SIG-M5 treated with dmso at 0.1 percent for 504 hours (cell line): ENCODE data around the gene TIAM2.

Experiments
- DNase-seq: peaks from one replicate; lab custom pipeline; 2025; ENCODE audit not compliant: unreplicated experiment; lab: John Stamatoyannopoulos, UW

The TIAM2 gene

DNA sequence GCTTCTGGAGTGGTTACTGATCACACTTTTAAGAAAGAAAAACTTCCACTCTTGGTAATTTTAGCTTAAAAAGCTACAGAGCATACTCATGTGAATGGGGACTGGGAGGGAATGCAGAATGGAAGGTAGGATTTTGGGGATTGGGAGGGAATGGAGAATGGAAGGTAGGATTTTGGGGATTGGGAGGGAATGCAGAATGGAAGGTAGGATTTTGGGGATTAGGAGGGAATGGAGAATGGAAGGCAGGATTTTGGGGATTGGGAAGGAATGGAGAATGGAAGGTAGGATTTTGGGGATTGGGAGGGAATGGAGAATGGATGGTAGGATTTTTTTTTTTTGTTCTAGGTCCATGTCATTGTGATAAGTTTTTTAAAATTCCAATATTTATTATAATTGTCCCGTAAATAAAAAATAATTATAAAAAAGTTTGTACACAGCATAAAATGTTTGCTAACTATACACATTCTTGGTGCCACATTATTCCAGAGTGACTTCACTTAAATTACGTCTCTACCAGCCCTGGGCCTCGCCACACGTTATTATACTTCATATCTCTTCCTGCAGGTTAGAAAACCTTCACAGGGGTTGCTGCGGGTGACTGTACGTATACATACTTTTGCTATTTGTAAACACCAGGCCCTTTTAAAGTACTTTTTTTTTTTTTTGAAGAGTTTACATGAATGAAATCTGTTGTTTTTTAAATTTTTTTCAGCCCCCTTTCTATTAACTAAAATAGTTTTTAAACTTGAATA lies 127.3 kb downstream of the TIAM2 start:
- DNase-seq: no peak

DNA sequence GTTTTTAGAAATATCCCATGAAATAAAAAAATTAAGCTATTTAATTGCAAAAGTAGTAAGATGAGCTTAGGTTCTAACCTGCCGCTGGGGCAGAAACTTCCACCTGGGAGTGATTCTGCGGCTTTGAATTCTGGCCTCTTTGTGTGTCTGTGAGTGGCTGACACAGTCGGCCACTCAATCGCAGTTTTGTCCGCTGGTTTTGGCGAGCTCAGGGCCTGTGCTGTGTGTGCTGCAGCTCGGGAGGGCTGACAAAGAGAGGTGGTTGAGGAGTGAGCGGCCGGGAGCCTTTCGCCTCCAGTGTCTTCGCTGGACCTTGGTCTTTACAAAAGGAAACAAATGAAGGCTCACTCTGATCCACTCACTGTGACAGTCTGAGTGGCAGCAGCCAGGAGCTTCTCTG lies 128.4 kb downstream of the TIAM2 start:
- DNase-seq: no peak

DNA sequence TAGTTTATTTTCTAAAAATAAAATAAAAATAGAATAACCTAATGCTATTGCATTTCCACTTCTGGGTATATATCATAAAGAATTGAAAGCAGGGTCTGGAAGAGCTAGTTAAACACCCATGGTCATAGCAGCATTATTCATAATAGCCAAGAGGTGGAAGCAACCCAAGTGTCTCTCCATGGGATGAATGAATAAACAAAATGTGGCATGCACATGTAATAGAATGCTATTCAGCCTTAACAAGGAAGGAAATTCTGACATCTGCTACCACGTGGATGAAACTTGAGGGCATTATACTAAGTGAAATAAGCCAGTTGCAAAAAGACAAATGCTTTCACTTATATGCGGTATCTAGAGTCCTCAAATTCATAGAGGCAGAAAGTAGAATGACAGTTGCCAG lies 130.8 kb downstream of the TIAM2 start:
- no peak for DNase-seq

DNA sequence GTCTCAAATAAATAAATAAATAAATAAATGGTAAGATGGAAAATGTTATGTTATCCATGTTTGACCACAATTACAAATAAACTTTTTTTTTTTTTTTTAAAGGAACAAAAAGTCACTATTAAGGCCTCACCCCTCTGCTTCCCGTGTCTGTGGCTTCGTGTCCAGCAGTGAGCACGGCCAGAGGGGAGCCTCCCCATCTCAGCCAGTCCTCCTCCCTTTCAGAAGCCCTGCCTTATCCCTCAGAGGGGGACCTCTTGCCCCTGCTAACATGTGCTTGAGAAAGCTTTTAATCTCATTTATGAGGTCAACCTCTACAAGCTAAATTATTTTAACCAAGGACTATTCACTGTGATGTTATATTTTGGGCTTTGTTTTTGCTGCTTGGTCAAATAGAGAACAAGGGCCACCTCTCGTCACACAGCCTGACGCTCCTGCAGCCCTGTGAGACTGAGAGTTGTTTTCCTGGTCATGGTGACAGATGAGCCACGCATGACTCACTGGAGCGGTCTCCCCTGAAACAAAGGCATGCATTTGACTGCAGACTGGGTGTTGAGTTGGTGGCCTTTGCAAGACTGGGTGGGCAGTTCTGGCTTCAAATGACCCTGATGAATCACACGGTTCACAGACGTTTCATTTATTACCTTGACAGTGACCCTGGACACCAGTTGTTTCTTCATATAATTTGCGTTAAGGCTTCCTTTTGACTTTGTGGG lies 131.8 kb downstream of the TIAM2 start:
- no peak for DNase-seq

DNA sequence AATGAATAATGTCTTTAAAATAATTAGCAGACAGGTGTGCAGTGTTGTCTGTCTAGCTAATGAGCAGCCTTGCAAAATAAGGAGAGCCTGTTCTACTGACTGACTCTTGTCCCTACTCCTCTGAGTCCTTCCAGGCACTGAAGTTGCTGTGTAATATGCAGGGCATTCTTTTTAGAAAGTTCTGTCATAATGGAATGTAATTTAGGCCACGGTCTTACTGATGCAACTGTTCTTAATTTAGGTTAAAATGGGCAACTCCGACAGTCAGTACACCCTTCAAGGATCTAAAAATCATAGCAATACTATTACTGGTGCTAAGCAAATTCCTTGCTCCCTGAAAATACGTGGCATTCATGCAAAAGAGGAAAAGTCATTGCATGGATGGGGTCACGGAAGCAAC lies 133.9 kb downstream of the TIAM2 start:
- no peak for DNase-seq

DNA sequence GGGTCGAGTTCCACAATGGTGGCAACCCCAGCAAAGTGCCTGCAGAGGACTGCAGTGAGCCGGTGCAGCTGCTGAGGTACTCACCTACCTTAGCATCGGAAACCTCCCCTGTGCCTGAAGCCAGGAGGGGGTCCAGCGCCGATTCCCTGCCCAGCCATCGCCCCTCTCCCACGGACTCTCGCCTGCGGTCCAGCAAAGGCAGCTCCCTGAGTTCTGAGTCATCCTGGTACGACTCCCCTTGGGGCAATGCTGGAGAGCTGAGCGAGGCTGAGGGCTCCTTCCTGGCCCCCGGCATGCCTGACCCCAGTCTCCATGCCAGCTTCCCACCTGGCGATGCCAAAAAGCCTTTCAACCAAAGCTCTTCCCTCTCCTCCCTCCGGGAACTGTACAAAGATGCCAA lies 134.6 kb downstream of the TIAM2 start:
- no peak for DNase-seq

DNA sequence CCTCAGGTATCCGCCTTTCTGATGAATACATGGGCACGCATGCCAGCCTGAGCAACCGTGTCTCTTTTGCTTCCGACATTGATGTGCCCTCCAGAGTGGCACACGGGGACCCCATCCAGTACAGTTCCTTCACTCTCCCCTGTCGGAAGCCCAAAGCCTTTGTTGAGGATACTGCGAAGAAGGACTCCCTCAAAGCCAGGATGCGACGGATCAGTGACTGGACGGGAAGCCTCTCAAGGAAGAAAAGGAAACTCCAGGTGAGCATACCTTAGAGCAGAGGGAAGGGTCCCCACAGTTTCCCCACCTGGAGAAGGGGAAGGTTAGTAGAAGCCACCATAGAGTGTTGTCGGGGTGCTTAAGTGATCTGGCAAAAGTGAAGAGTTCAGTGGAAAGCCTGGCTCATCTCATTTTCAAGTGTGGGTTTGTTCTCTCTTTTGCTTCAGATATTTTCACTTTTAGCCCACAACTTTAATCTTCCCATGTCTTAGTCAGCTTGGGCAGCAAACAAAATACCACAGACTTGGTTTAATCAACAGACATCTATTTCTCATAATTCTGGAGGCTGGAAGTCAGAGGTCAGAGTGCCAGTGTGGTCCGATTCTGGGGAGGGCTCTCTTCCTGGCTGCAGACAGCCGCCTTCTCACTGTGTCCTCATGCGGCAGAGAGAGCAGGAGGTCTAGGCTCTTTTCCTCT lies 135.2 kb downstream of the TIAM2 start:
- no peak for DNase-seq

DNA sequence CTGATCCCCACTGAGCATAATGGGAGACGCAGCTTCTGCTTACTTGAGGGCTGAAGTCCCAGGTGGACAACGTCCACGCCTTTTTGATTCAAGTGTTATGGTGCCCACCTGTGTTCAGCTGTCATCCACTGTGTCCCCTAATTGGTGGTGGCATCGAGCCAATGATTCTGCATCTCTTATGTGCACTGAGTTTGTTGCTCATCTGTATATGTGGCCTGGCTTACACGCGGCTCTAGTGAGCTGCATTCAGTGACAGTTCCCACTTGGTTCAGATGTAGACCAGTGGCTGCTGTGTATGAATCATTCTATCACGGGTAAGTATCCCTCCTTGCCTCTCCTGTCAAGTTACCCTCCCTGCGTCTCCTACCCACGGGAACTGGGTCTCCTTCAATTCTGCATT lies 137.5 kb downstream of the TIAM2 start:
- no peak for DNase-seq

DNA sequence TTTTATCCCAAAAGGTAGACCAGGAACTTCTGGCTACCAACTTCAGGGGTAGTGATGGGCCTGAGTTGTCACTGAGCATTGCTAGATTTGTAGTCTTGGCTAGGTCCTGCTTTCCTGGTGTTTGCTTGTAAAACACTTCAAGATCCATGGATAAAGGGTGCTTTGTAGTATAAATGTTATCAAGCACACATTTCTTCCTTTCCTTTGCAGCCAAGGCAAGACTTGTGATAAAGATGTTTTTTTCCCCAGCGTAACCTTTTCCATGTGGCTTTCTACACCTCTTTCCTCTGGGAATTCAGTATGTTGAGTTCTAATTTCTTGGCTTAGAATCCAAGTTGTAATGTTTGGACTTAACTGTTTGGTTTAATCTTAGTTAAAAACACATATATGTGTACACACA lies 145.9 kb downstream of the TIAM2 start:
- no peak for DNase-seq

DNA sequence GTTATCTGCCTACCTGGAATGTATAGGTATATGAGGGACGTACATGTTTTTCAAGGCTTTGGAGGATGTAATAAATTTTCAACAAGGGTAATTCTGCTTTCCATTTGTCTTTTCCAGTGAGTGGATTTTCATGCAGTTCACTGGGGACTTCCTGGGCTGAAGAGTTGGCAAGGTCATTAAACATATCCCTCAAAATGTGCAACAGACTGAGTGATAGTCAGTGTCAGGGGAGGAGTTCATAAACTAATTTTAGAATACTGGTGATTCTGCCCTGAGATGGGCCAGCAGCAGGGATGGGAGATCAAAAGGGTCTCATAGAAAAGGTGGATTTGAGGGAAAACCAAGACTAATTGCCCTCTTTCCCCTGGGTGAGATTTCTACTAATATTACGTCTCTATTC lies 146.4 kb downstream of the TIAM2 start:
- DNase-seq: no peak

DNA sequence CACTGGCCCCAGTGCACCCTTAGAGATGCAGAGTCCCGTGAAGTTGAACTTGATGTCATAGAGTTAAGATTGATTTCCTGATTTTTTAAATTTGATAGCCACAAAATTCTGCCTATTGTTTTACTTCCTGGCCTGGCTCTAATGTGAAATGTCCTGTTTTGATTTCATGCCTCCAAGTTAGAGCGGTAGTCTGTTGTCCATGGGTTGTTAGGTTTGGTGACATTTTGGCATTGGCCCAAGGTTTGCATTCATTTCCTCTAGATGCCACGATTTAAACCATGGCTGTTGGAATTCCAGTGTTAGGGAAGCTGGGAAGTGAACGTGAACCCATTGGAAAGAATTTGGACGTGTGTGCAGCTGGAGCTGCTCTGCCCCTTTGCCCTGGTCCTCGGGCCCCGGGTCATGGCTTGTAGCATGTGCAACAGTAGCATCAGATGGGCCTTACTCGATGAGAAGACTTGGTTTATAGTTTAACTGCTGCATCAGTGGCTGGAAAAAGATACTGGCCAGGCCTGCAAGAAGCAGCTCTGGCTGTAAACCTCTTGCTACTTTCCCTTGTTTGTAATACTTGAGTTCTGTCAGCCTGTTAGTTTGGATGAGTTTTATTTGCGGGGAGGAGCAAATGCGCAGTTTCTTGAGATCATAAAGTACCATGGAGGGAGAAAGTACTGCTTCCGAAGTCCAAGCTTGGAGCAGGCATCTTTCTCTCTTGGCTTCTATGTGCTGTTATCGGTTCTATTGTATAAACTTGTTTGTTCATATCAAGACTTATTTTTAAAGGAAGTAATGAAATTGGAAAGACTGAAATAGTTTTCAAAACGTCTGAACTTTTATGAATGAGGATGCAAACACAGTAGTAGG lies 147.3 kb downstream of the TIAM2 start:
- DNase-seq: no peak

DNA sequence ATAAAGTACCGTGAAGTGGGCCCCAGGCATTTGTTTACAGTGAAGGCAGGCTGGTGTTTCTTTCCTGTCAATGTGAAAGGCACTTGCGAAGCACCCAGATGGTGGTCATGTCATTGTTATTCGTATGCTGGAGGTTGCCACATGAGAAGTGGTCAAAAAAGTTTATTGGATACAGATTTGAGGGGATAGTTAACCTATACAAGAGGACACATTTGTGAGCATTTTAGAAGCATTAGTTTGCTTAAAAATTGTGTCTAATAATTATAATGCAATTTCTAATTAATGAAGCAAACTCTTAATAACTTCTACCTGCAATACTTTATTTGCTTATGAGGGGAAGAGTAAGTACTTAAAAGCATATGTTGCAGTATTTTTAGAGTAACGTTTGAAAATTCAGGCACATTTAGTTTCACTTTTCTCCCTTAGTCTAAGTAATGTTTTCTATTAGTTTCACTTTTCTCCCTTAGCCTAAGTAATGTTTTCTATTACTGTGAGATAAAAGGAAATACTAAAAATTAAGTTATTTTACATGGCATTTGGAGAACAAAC lies 148.0 kb downstream of the TIAM2 start:
- DNase-seq: no peak

DNA sequence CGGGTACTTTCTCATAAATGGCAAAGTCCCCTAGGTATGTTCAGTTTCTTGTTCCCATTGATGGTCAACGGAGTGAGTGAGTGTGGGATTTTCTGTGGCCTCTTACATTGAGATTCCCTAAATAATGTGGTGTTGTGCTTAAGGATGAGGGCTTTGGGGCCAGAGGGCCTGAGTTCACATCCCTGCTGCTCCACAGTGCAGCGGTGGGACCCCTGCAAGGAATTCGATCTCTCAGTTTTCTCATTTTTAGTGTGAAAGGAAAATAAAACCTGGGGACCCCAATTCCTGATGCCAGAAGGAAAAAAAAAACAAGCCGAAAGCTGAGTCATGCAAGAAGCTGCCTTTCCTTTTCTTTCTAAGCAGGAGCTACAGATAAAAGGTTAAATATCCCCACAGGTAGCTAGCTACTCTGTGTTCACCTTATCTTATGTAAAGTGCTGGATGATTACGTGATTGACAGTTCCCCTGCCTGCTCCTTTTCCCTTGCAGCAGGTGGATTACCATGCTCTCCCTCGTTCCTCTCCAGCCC lies 148.5 kb downstream of the TIAM2 start:
- no peak for DNase-seq

DNA sequence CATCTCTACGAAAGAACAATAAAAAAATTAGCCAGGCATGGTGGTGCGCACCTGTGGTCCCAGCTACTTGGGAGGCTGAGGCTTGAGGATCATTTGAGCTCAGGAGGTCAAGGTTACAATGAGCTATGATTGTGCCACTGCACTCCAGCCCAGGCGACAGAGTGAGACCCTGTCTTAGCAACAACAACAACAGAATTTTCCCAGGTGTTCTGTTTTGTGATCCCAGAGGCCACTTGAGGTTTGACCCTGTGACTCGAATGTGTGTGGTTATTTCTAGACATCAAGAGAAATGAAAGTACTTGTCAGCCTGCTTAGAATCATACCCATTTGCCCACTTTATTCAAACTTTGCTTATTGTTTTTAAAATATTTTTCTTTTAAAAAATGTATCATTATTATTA lies 151.1 kb downstream of the TIAM2 start:
- DNase-seq: no peak

DNA sequence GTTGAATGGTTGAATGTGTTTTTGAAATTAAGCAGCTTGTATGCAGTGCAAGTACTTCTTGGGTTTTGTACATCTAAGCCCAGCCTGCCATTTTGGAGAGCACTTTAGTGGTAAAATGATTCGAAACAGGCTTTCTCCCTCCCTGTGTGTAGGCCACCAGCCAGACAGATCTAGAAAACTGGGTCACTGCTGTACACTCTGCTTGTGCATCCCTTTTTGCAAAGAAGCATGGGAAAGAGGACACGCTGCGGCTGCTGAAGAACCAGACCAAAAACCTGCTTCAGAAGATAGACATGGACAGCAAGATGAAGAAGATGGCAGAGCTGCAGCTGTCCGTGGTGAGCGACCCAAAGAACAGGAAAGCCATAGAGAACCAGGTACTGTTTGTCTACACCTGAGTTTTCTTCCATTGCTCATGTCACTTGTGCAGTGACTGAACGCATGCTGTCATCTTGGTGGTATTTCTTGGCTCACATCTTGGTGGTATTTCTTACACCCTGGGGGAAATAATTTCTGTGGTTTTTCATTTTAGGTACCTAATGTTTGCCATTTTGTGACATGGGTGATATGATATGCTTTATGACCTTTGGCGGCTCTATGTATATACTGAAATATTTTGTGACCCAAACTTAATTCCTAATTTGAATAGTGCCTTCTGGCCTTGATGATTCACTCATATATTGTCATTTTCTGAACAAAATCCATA lies 153.0 kb downstream of the TIAM2 start:
- DNase-seq: no peak

DNA sequence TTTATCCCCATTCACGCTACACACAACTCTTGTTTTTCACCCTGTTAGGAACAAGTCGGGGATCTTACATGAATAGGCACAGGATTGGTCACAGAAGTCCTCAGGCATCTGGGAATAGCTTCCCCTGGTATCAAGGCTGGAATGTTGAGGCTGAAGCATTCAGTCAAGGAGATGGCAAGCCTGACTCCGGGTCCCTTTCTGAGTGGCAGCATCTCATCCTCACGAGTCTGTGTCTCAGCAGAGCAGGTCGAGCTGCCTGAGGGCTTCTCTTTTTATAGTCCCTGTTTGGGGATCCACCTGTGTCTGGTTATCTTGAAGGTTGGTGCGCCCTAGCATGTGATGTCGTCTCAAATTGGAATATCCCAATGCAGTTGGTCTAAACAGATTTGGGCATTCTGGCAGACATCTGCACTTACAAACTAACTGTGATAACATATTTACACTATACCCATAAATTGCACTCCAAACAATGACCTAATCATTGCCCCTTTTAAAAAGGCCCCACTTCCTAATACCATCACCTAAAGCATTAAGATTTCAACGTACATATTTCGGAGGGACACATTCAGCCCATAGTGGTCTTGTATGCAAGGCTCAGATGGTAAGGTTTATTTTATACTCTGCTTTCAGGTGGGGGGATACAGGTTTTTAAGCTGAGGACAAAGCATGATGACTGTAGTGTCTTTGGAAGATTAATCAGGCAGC lies 156.0 kb downstream of the TIAM2 start:
- no peak for DNase-seq

DNA sequence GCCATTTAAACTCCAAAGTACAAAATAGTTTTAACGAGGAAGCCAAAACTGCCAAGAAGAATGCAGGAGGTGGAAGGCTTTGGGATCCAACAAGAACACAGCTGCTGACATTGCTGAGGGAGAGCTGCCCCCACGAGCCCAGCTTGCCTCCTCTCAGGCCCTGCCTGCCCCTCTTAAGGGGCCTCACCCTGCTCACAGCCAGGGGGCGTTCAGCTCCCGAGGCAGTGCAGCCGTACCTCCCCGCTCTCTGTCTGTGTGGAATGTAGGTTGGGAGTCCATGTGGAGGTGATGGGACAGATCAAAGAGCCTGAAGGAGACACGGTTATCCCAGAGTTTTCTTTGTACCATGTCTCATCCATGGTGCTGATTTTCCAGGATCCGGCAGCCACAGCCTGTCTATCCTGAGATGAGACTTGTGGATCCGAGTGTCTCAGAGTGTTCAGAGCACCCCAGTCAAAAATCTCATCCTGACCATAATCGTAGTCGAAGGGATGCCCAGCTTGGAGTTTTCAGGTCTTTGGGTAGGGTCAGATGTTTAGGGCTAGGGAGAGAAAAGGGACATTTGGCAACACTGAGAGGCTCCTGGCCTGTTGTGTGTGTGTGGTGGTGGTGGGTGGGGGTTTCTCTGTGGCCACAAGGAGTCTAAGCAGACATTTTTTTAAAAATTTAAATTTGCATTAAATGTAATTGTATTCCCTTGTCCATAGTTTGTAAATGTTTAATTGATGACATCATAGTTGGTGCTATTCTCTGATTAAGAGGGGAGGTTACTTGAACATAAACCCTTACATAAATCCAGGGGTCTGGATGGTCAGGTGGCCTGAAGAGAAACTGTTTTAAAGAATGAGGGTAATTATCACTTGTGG lies 157.3 kb downstream of the TIAM2 start:
- DNase-seq: no peak

DNA sequence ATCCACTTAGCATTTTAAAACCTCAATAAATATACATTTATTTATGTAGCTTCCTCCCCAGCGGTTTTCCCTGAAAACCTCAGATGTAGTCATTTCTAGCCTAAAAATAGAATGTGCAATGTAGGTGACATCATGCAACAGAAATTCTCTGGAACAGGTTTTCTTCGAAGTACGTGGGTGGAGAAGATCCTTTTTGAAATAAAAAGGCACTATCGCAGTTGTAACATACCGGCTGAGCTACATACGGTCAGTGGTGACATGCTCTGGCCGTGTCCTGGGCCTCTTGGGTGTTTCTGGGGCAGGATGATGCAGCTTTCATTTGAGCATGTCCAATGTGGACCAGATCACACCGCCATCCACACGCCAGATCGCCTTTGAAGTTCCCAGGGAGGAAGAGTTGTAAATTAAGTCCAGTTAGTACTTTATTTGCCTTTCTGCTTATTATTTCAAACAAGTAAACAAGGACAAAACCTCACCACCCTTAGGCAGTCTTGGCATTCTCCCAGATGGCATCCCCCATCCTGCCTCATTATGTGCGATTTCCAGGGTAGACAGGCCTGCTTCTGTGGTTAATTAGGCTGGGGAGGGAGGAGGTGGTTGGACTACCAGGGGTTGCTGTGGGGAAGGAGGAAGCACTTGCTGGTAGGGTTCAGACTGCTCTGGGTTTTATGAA lies 159.2 kb downstream of the TIAM2 start:
- no peak for DNase-seq
